H1 (cell line): Measurements from ENCODE around the gene ZNF625. TPM values are rescaled to one million over a fixed set of nuclear protein-coding genes. Genes with fewer than 3 reads are reported as not detected.
A peak's percentile ranks its signal among the peaks of the same experiment; 100 is the strongest.

Experiments used
- ASH2L ChIP-seq: fragments of 200-600, 300-600 bp; sonication (generic); IDR thresholded peaks from one replicate; pipeline ENCODE4 v1.7.1; 2017; ENCODE audit warnings: low read length
- BRCA1 ChIP-seq: IDR thresholded peaks from 2 replicates; pipeline ENCODE4 v1.6.1; 2012; ENCODE audit warnings: low read depth, low read length, improper control_type of control experiment
- CHD2 ChIP-seq: IDR thresholded peaks from 2 replicates; pipeline ENCODE4 v1.6.1; 2012; ENCODE audit warnings: low read length, improper control_type of control experiment
- CREB1 ChIP-seq: IDR thresholded peaks from 2 replicates; pipeline ENCODE4 v1.6.1; 2012; ENCODE audit warnings: inconsistent platforms
- EGR1 ChIP-seq: IDR thresholded peaks from 2 replicates; pipeline ENCODE4 v1.6.1; 2011; ENCODE audit warnings: low read depth, low read length, borderline replicate concordance
- FOSL1 ChIP-seq: IDR thresholded peaks from 2 replicates; pipeline ENCODE4 v1.6.1; 2011; ENCODE audit warnings: mild to moderate bottlenecking, low read depth, low read length, moderate library complexity; ENCODE audit not compliant: insufficient read depth
- GABPA ChIP-seq: IDR thresholded peaks from 2 replicates; pipeline ENCODE4 v1.6.1; 2011; ENCODE audit warnings: mild to moderate bottlenecking, low read length, moderate library complexity, borderline replicate concordance; ENCODE audit not compliant: insufficient read depth
- GTF2F1 ChIP-seq: IDR thresholded peaks from 2 replicates; pipeline ENCODE4 v1.6.1; 2012; ENCODE audit warnings: low read depth, low read length, improper control_type of control experiment, borderline replicate concordance
- HDAC2 ChIP-seq, 2 experiments: fragments of 300-600 bp in 1 of 2; sonication (generic) in 1 of 2; IDR thresholded peaks; 2 replicates each; pipeline ENCODE4 v1.6.1; 2011 to 2012; ENCODE audit warnings: low read depth in 2 of 2, low read length in 2 of 2, mild to moderate bottlenecking in 2 of 2, moderate library complexity in 2 of 2, borderline replicate concordance in 1 of 2, inconsistent platforms in 1 of 2
- JUN ChIP-seq: IDR thresholded peaks from 2 replicates; pipeline ENCODE4 v1.6.1; 2011; ENCODE audit warnings: low read depth, mild to moderate bottlenecking, improper control_type of control experiment, low read length
- JUND ChIP-seq: IDR thresholded peaks from 2 replicates; pipeline ENCODE4 v1.6.1; 2011; ENCODE audit warnings: mild to moderate bottlenecking, improper control_type of control experiment, low read length
- KDM4A ChIP-seq: IDR thresholded peaks from one replicate; pipeline ENCODE4 v1.7.1; 2012; ENCODE audit warnings: low read depth, mild to moderate bottlenecking, moderate library complexity, low read length, inconsistent platforms; ENCODE audit not compliant: severe bottlenecking
- KDM5A ChIP-seq: fragments of 200-600 bp; IDR thresholded peaks from 2 replicates; pipeline ENCODE4 v1.7.1; 2012; ENCODE audit warnings: mild to moderate bottlenecking, low read length, inconsistent platforms, mixed read lengths
- MAFK ChIP-seq: IDR thresholded peaks from 2 replicates; pipeline ENCODE4 v1.6.1; 2012; ENCODE audit warnings: low read depth, mild to moderate bottlenecking, improper control_type of control experiment, low read length
- PHF8 ChIP-seq: fragments of 200-600 bp; sonication (generic); conservative IDR thresholded peaks from 2 replicates; pipeline ENCODE4 v1.7.1; 2012; ENCODE audit warnings: low read depth, mild to moderate bottlenecking, inconsistent platforms, low read length, moderate library complexity
- POU5F1 ChIP-seq: IDR thresholded peaks from 2 replicates; pipeline ENCODE4 v1.6.1; 2011; ENCODE audit warnings: low read depth, mild to moderate bottlenecking, low read length, moderate library complexity
- RBBP5 ChIP-seq: IDR thresholded peaks from 2 replicates; pipeline ENCODE4 v1.7.1; 2012; ENCODE audit warnings: low read depth, mild to moderate bottlenecking, inconsistent platforms, low read length, moderate library complexity, borderline replicate concordance
- SP2 ChIP-seq: IDR thresholded peaks from 2 replicates; pipeline ENCODE4 v1.6.1; 2012; ENCODE audit warnings: mild to moderate bottlenecking, low read length, inconsistent platforms
- TAF1 ChIP-seq: IDR thresholded peaks from 2 replicates; pipeline ENCODE4 v1.6.1; 2011; ENCODE audit warnings: mild to moderate bottlenecking, low read depth, low read length
- TAF7 ChIP-seq: optimal IDR thresholded peaks from 2 replicates; pipeline ENCODE3; 2011; ENCODE audit warnings: low read depth, mild to moderate bottlenecking, inconsistent platforms, low read length, moderate library complexity, borderline replicate concordance
- TBP ChIP-seq: IDR thresholded peaks from 2 replicates; pipeline ENCODE4 v1.6.1; 2011; ENCODE audit warnings: low read depth, low read length, improper control_type of control experiment
- YY1 ChIP-seq: IDR thresholded peaks from 2 replicates; pipeline ENCODE4 v1.6.1; 2011; ENCODE audit warnings: low read depth, mild to moderate bottlenecking, low read length
- polyA plus RNA-seq, 7 experiments: library from polyadenylated mRNA; depleted of rRNA in 3 of 7; stranded (reverse) in 5 of 7; unstranded in 2 of 7; fragments of >200 nt in 5 of 7; fragments of 200-250 nt in 2 of 7; gene quantifications; 1 replicate in 5 of 7; 2 replicates in 1 of 7; 4 replicates in 1 of 7; pipeline versions ENCODE4 v1.2.1 to v1.2.3, GENCODE V29; 2011 to 2013; ENCODE audit warnings: missing spikeins in 2 of 7, mixed read lengths in 2 of 7
- total RNA-seq: library from RNA; stranded (reverse); fragmentation: NEBNext Ultra II Directional; extraction: Animal tissue kit (Norgen Biotek cat#: 25700); gene quantifications from 2 replicates; pipeline ENCODE4 v1.2.1, GENCODE V29; 2021

Gene ZNF625
- total and polyA plus RNA-seq, 2 of the 8 experiments (the other 6 are each of a cell fraction or from before 2014, with no cell fraction given), result 2.5 to 26.8 TPM

GRCh38 chr19:12162882-12163806 is 6.6 kb upstream of the ZNF625 start, which contains the start of gene ZNF136 (continued):
- TF ChIP-seq TBP, result peak; percentile 69; the same call in 1 of the 2 replicates
- peak; percentile 51; the same call in 1 of the 2 replicates for TF ChIP-seq CREB1
- TF ChIP-seq EGR1, result peak; percentile 37; the same call in 1 of the 2 replicates
- TF ChIP-seq POU5F1, result no peak
- TF ChIP-seq FOSL1, result no peak
- TF ChIP-seq TAF1, result peak; percentile 84
- no peak for TF ChIP-seq KDM5A
- TF ChIP-seq SP2, result no peak
- no peak for TF ChIP-seq YY1
- TF ChIP-seq TAF7, result peak; percentile 39
- TF ChIP-seq PHF8, result peak; percentile 81
- peak; percentile 92 for TF ChIP-seq BRCA1
- no peak for TF ChIP-seq JUND
- TF ChIP-seq KDM4A, result peak; percentile 94
- peak; percentile 98 for TF ChIP-seq CHD2
- no peak for TF ChIP-seq MAFK
- TF ChIP-seq GTF2F1, result no peak
- TF ChIP-seq JUN, result no peak
- no peak for TF ChIP-seq GABPA
- peak; percentile 94 for TF ChIP-seq ASH2L
- 0 out of 4 replicates have a peak, but pooled peaks of 1 of the 2 experiments have one; percentile 43 for TF ChIP-seq HDAC2 (IDR thresholded peaks at IDR 0.05; ENCODE audit: borderline replicate concordance in 1 of 2, low read depth in 2 of 2, low read length in 2 of 2)
- peak; percentile 89; the same call in 1 of the 2 replicates for TF ChIP-seq RBBP5
